ENCODE measurements around the gene MICAL1.

DNA sequence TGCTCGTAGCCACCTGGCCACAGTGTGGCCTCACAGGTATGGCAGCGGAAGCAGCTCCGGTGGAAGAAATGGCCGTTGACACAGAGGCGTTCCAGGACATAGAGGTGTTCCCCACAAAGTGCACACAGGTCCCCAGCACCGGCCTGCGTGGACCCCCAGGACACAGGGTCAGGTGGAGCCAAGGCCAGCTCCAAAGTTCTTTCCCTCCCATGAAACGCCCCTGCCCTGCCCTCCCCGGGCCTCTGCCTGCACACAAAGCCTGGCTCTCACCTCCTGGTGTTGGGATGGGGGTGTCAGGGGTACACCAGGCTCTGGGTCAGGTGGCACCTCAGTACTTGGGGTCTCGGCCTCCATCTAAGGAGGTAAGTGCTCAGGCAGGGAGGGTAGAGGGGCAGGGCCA, 8.5 kb downstream of the MICAL1 start:
- TF ChIP-seq KLF16 (tag by site-specific recombination; IDR thresholded peaks at IDR 0.05): no peak
- no peak for TF ChIP-seq CTCF (tag by site-specific recombination; IDR thresholded peaks at IDR 0.05)
- TF ChIP-seq HOXD13 (CRISPR knock-in tag; IDR thresholded peaks at IDR 0.05; ENCODE audit: borderline replicate concordance): no peak
- TF ChIP-seq HOXA7 (CRISPR knock-in tag; IDR thresholded peaks at IDR 0.05; ENCODE audit: borderline replicate concordance): no peak
- no peak for TF ChIP-seq ZNF311 (tag by site-specific recombination; IDR thresholded peaks at IDR 0.05; ENCODE audit: borderline replicate concordance)
- no peak for TF ChIP-seq ZNF335 (tag by site-specific recombination; conservative IDR thresholded peaks at IDR 0.05)
